Epithelial cell of alveolus of lung (primary cell): ENCODE measurements around the gene ZG16B. TPM values are rescaled to one million over a fixed set of nuclear protein-coding genes. Genes with fewer than 3 reads are reported as not detected.

Experiments used
- total RNA-seq: library from RNA; depleted of rRNA; stranded (reverse); fragments of >200 nt; gene quantifications from 2 replicates; pipeline ENCODE4 v1.2.1, GENCODE V29; 2015

The ZG16B gene
- total RNA-seq = 1.4 TPM in 1 of 2 replicates, not detected in the other

GRCh38 chr16:2829501-2830354, at the start of gene ZG16B:
Gene ZG16B, plus strand, starts transcription at chr16:2830303. Its CDS starts 139 bp downstream, at chr16:2830442.

GRCh38 chr16:2787406-2787805, 42.7 kb upstream of the ZG16B start, which contains the start of gene PRSS33:
Gene PRSS33, minus strand, starts transcription at chr16:2787560. Its CDS starts 1,013 bp downstream, at chr16:2786547.

GRCh38 chr16:2816751-2817339, 13.3 kb upstream of the ZG16B start, which contains the start of gene PRSS21:
Gene PRSS21, plus strand, starts transcription at chr16:2817237. Its CDS starts 32 bp downstream, at chr16:2817269.

GRCh38 chr16:2857451-2858244, 27.5 kb downstream of the ZG16B start, which contains the start of gene PRSS22:
Gene PRSS22, minus strand, starts transcription at chr16:2858170. Its CDS starts 66 bp downstream, at chr16:2858104.

Other genes with a start within 250 kb of the ZG16B start
- gene KCTD5, start 147.8 kb upstream of the ZG16B start, total RNA-seq = 29.2 and 33.1 TPM in 2 replicates
- gene PRSS27, start 110.1 kb upstream of the ZG16B start, total RNA-seq = 0.13 and 4.7 TPM in 2 replicates
- 55.5 and 171 TPM in 2 replicates for gene SRRM2, start 77.7 kb upstream of the ZG16B start, total RNA-seq
- gene ELOB, start 53.0 kb upstream of the ZG16B start, total RNA-seq = 440 and 841 TPM in 2 replicates
- gene PRSS33, start 42.7 kb upstream of the ZG16B start, total RNA-seq = not detected in 2 replicates
- not detected in 2 replicates for gene PRSS41, start 31.8 kb upstream of the ZG16B start, total RNA-seq
- 2.2 TPM in 1 of 2 replicates, not detected in the other for gene PRSS21, start 13.1 kb upstream of the ZG16B start, total RNA-seq
- gene PRSS22, start 27.9 kb downstream of the ZG16B start, total RNA-seq = 0.40 and 4.3 TPM in 2 replicates
- gene FLYWCH2, start 52.9 kb downstream of the ZG16B start, total RNA-seq = 76.9 and 147 TPM in 2 replicates
- 34.7 and 50.4 TPM in 2 replicates for gene FLYWCH1, start 81.6 kb downstream of the ZG16B start, total RNA-seq
- 1.2 TPM in 1 of 2 replicates, not detected in the other for gene KREMEN2, start 134.0 kb downstream of the ZG16B start, total RNA-seq
- gene PAQR4, start 139.0 kb downstream of the ZG16B start, total RNA-seq = 6.7 and 13.7 TPM in 2 replicates
- gene PKMYT1, start 150.1 kb downstream of the ZG16B start, total RNA-seq = 12.6 and 30.1 TPM in 2 replicates
- 0.39 TPM in 1 of 2 replicates, not detected in the other for gene CLDN9, start 182.6 kb downstream of the ZG16B start, total RNA-seq
- gene CLDN6, start 187.9 kb downstream of the ZG16B start, total RNA-seq = 2.6 and 23.9 TPM in 2 replicates
- gene TNFRSF12A, start 190.1 kb downstream of the ZG16B start, total RNA-seq = 24.8 and 323 TPM in 2 replicates
- gene HCFC1R1, start 193.6 kb downstream of the ZG16B start, total RNA-seq = 56.6 and 61.4 TPM in 2 replicates
- 18.5 and 33.4 TPM in 2 replicates for gene THOC6, start 193.7 kb downstream of the ZG16B start, total RNA-seq
- gene BICDL2, start 206.6 kb downstream of the ZG16B start, total RNA-seq = 1.9 TPM in 1 of 2 replicates, not detected in the other
- gene MMP25, start 216.3 kb downstream of the ZG16B start, total RNA-seq = 0.13 TPM in 1 of 2 replicates, not detected in the other
- gene IL32, start 235.3 kb downstream of the ZG16B start, total RNA-seq = 5.3 and 123 TPM in 2 replicates